Activated T-cell treated with anti-CD3 and anti-CD28 coated beads, Interleukin-2, amount 50 U/mL, for 48 hours (primary cell): ENCODE data around the gene FIP1L1.
"Not testable (repeated sequence)": the region's sequence is repeated elsewhere in the genome, so short reads cannot be mapped to it uniquely, and the experiment has no call there.

Experiments
- DNase-seq, 2 experiments: peaks; one replicate each; pipeline ENCODE4 v3.0.0-alpha.2; 2020

The FIP1L1 gene

DNA sequence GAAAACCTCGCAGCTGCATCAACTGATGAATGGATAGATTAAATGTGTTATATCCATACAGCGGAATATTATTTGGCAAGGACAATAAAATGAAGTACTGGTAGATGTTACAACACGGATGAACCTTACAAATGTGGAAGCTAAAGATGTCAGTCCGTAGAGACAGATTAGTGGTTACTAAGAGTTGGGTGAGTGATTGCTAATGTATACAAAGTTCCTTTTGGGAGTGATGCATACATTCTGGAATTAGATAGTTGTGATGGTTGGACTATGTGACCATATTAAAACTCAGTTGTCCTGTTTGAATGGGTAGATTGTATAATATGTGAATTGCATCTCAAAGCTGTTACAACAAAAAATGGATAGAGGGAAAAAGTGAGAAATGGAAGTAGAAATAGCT is 2.8 kb downstream of the FIP1L1 start:
- no peak for DNase-seq

DNA sequence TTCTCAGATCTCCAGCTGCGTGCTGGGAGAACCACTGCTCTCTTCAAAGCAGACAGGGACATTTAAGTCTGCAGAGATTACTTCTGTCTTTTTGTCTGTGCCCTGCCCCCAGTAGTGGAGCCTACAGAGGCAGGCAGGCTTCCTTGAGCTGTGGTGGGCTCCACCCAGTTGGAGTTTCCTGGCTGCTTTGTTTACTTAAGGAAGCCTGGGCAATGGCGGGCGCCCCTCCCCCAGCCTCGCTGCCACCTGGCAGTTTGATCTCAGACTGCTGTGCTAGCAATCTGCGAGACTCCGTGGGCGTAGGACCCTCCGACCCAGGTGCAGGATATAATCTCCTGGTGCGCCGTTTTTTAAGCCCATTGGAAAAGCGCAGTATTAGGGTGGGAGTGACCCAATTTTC is 32.0 kb downstream of the FIP1L1 start:
- not testable (repeated sequence) for DNase-seq

- DNase-seq, result no peak
Measured at GRCh38 chr4:53419208-53419607, 41.8 kb downstream of the FIP1L1 start.

- DNase-seq, result no peak
Measured at GRCh38 chr4:53421791-53422190, 44.4 kb downstream of the FIP1L1 start.

DNA sequence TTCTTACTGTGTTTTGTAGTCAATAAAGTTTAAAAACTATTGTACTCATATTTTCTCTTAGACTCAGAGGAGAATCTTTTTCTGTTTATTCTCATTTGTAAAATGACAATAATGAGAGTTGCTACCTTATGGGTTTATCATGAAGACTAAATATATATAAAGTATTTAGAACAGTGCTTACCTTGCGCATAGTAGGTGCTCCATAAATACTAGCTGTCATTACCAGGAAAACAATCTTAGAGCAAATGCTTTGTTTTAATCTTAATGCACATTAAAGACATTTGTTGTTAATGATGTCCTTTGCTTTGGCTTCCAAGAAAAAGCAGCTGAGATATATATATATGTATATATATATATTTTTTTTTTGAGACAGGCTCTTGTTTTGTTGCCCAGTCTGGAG is 44.9 kb downstream of the FIP1L1 start:
- DNase-seq, result no peak

DNA sequence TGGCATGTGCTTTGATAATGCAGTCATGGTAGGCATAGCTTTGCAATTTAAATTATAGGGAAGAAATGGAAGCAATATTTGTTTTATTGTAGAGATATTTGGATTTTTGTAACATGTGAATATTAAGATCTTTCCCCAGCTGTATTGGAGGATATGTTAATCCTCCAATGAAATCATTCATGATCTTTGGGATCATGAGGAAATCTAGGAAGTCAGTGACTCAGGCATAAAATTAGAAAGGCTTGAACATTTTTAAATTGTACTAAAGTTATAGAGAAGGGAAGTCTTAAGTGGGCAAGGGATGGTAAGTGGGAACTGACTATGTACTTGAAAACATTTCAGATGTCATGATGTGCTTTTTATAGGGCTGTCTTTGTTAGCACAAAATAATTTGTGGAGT is 46.8 kb downstream of the FIP1L1 start:
- DNase-seq, result no peak

GRCh38 chr4:53427366-53427765 is 49.9 kb downstream of the FIP1L1 start:
- DNase-seq, result no peak

GRCh38 chr4:53431052-53431451 is 53.6 kb downstream of the FIP1L1 start:
- DNase-seq, result no peak

- DNase-seq, result no peak
Measured at GRCh38 chr4:53432528-53433424, 55.3 kb downstream of the FIP1L1 start.

DNA sequence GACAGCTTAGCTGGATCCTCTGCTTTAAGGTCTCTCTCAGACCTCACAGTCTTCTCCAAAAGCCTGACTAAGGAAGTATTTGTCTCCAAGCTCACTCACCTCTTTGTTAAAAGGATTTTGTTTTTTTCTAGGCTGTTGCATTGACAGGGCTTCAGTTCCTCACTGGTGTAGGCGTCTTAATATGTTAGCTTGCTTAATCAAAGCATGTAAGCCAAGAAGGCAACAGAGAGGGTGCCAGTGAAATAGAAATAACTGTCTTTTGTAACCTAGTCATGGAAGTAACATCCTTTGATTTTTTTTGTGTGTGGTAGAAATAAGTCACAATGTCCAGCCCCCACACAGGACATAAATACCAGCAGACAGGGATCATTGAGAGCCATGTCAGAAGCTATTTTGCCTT is 58.8 kb downstream of the FIP1L1 start:
- DNase-seq, result no peak

GRCh38 chr4:53441564-53441963 is 64.1 kb downstream of the FIP1L1 start:
- DNase-seq, result no peak

DNA sequence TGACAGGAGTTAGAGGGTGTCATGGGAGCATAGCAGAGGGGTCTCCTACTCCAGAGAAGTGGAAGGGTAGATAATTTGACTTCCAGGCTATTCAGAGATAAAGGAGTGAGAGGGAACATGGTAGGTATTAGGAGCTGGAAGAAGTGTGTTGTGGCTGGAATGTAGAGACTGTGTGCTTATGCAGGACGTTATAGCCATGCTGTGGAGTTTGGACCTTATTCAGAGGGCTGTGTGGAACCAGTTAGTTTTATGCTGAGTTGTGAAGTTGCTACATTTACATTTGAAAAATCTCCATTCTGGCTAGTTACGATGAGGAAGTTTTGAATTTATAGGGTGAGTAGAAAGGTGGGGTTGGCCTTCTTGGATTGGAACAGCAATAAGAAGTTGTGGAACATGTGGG is 67.5 kb downstream of the FIP1L1 start:
- DNase-seq, result no peak

GRCh38 chr4:53450773-53451172 is 73.3 kb downstream of the FIP1L1 start:
- DNase-seq, result no peak

- DNase-seq, result no peak
Measured at GRCh38 chr4:53453385-53453784, 75.9 kb downstream of the FIP1L1 start.

- no peak for DNase-seq
Measured at GRCh38 chr4:53455766-53456165, 78.3 kb downstream of the FIP1L1 start.

GRCh38 chr4:53456178-53456577 is 78.7 kb downstream of the FIP1L1 start:
- no peak for DNase-seq

GRCh38 chr4:53459548-53459947 is 82.1 kb downstream of the FIP1L1 start:
- no peak for DNase-seq

DNA sequence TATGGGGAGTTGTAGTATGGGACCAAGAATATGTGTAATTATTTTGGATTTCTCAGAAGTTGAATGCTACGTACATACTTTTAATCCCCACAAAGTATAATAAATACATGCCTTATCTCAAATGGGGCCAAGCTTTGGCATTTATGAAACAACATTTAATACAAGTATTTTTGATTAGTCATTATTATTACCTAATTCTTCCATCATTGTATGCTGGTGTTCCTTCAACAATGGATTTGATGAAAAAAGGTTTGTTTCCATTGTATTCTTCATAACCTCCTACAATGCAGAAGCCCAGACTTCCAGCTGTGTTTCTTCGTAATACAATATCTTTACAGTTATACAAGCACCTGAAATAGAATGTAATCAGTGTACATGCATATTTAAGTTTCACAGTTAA is 83.8 kb downstream of the FIP1L1 start:
- no peak for DNase-seq

GRCh38 chr4:53463340-53463739 is 85.9 kb downstream of the FIP1L1 start:
- DNase-seq, result no peak

GRCh38 chr4:53465281-53465680 is 87.8 kb downstream of the FIP1L1 start:
- DNase-seq, result no peak

GRCh38 chr4:53465891-53466290 is 88.5 kb downstream of the FIP1L1 start:
- DNase-seq, result no peak

GRCh38 chr4:53466576-53466975 is 89.1 kb downstream of the FIP1L1 start:
- not testable (repeated sequence) for DNase-seq

GRCh38 chr4:53476232-53477037 is 99.0 kb downstream of the FIP1L1 start:
- no peak for DNase-seq

GRCh38 chr4:53477038-53477565 is 99.7 kb downstream of the FIP1L1 start:
- DNase-seq, result no peak
